SHP77 (cell line): Measurements from ENCODE around the gene ANKRD27.
"Not testable (repeated sequence)": the region's sequence is repeated elsewhere in the genome, so short reads cannot be mapped to it uniquely, and the experiment has no call there.

Experiments used
- DNase-seq, 2 experiments: peaks; one replicate each; lab custom pipeline; 2025; lab: John Stamatoyannopoulos, UW

Gene ANKRD27

GRCh38 chr19:32688311-32688710, 13.3 kb upstream of the ANKRD27 start:
- DNase-seq: no peak

DNA sequence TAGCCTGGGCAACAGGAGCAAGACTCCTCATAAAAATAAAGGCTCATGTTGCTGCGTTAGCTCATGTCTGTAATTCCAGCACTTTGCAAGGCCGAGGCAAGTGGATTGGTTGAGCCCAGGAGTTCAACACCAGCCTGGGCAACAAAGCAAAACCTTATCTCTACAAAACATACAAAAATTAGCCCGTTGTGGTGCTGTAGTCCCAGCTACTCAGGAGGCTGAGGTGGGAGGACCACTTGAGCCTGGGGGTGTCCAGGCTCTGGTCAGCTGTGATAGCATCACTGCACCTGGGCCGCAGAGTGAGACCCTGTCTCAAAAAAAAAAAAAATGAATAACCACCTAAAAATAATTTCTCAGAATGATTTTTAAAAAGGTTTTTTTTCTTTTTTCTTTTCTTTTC, 12.7 kb upstream of the ANKRD27 start:
- DNase-seq: no peak

- DNase-seq: no peak
Observed at GRCh38 chr19:32686847-32687475, 12.0 kb upstream of the ANKRD27 start.

- no peak for DNase-seq
Observed at GRCh38 chr19:32682317-32682716, 7.3 kb upstream of the ANKRD27 start.

- DNase-seq: no peak
Observed at GRCh38 chr19:32680986-32681385, 6.0 kb upstream of the ANKRD27 start.

DNA sequence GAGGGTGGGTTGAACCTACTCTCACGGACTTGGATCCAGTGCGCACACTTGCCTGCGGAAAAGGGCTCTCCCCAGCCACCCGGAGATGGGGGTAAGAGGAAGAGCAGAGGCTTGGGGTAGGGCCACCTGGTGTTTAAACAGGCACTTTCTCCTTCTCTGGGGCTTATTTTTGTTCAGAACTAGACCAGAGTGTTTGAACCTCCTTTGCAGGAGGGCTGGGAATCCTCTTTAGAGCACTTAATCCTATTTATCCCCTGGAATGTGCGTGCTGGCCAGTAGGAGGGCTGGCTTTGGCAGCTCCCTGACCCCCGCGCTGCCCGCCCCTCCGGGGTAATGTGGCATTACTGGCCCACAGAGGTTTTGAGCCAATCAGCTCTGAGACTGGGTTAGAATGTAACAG, 2.7 kb upstream of the ANKRD27 start:
- no peak for DNase-seq

- DNase-seq: no peak
Observed at GRCh38 chr19:32676895-32677359, 1.9 kb upstream of the ANKRD27 start.

GRCh38 chr19:32676186-32676894, 1.4 kb upstream of the ANKRD27 start:
- DNase-seq: no peak

DNA sequence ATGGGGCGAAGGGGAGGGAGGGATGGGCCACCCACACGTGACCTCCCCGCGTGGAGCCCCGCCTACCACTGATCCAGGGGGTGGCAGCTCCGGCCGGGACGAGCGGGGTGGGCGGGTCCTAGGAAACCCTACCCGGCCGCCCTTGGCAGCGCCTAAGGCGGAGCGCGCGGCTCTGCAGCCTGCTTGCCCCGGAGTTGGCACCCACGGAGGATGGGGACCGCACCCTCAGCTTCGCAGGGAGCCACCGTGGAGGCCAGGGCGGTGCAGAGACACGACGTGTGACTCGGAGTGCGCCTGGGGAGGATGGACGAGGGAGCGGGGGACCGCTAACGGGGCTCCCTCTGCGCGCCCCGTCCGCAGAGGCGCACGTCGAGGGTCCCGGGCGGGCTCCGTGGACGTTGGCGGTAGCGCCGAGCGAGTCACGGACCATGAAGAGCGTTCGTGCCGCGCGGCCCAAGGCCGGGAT, 773 bp upstream of the ANKRD27 start, which contains the start of gene RGS9BP:
TSS of gene RGS9BP (plus strand) at position 129 of the 466 bp plus-strand sequence. CDS start 416 bp downstream, outside the sequence.
- peak; percentile 21 to 68 for DNase-seq

DNA sequence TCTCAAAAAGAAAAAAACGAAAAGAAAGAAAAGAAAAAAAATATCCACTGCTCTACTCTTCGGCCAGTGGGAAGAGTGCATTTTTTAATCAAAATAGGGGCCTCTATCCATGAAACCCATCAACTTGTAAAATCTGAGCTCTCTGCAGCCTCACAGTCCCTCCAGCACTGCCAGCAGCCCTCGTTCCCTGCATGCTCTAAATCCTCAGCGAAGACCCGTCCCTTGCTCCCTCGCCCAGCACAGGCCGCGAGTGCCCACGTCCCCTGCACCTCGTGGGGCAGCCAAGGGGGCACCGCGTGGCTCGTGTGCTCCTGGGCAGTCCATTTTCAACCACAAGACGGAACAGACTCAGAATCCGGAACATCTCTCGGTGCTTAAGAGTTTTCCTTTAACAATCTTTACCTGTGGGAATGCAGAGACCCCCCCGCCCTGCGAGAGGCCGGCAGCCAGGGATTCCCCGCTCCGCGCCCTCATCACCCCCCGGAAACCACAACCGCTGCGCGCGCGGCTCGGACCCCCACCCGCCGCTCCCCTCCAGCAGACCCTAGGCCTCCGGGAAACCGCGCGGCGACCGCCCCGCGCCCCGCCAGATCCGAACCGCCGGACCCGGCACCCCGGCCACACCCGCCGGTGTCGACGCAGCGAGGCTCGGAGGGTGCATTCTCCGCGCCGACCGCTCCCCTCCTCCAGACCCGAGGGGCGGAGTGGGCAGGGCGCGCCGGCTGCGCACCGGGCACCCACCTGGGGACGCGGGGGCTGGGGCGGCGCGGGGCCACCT, 638 bp downstream of the ANKRD27 start:
- no peak for DNase-seq

GRCh38 chr19:32673573-32673972, 1.4 kb downstream of the ANKRD27 start:
- DNase-seq: no peak

GRCh38 chr19:32672841-32673240, 2.1 kb downstream of the ANKRD27 start:
- DNase-seq: no peak

DNA sequence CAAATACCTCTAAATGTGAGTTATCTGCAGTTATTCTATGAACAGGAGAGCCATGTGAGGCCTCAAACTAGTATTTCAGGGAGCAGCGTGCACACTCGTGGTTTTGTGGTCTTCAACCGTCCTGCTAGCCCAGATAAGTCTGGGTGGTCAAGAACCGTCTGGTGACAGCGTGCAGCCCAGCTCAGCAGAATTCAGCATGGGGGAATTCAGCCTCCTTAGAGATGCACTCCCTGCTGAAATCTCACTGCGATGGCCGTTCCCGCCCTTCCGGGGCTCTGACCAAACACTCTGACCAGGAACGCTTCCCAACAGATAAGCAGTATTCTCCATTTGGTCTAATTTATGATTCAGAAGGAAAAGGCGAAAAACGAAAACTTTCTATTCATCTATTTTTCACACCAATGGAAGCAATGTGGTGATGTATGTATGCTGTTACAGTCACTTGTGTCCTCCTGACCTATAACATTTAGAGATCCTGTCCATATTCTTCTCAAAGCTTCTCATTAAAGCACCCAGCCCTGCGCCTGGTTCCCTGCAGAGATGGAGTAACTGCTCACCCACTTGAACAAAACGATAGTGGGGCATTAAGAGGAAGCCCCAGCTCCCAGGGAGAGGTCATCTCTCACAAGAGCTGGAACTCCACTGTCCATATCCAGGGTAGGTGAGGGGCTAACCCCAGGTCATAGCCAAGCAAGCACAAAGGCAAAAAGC, 2.9 kb downstream of the ANKRD27 start:
- no peak for DNase-seq

DNA sequence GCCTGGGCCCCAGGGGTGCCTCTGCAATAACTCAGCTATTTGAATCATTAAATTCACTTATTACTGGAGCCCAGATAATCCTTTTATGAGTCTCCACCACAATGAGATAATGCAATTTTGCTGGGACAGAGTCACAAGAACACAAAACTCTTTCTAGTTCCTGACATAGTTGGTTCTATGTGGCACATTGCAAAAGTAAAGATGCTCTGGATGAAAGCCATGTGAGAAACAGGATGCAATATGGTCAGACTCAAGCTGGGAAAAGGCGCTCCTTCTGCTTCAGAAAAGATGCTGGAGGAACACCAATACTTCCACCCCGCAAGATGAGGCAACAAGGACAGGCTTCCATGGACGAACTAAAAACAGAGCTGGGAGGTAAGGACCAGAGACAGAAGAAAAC, 5.7 kb downstream of the ANKRD27 start:
- DNase-seq: no peak

GRCh38 chr19:32666084-32666483, 8.9 kb downstream of the ANKRD27 start:
- DNase-seq: no peak

- no peak for DNase-seq
Observed at GRCh38 chr19:32662186-32662585, 12.8 kb downstream of the ANKRD27 start.

- DNase-seq: no peak
Observed at GRCh38 chr19:32661318-32661717, 13.7 kb downstream of the ANKRD27 start.

- DNase-seq: no peak
Observed at GRCh38 chr19:32658527-32658926, 16.5 kb downstream of the ANKRD27 start.

- DNase-seq: no peak
Observed at GRCh38 chr19:32658075-32658474, 16.9 kb downstream of the ANKRD27 start.

- not testable (repeated sequence) for DNase-seq
Observed at GRCh38 chr19:32656379-32656778, 18.6 kb downstream of the ANKRD27 start.

GRCh38 chr19:32653599-32653915, 21.4 kb downstream of the ANKRD27 start:
- DNase-seq: no peak
